ENCODE measurements around the gene PAX7.

- TF ChIP-seq POLR2A (IDR thresholded peaks at IDR 0.05; ENCODE audit: low read depth, low read length) (no peak), RCOR1 (IDR thresholded peaks at IDR 0.05; ENCODE audit: insufficient replicate concordance, low read length) (no peak), SMC3 (IDR thresholded peaks at IDR 0.05; ENCODE audit: low read depth, low read length) (no peak), RAD21 (IDR thresholded peaks at IDR 0.05; ENCODE audit: low read length) (no peak), MXI1 (IDR thresholded peaks at IDR 0.05; ENCODE audit: borderline replicate concordance, low read depth, low read length) (no peak), RFX5 (IDR thresholded peaks at IDR 0.05; ENCODE audit: low read depth, low read length) (no peak), BHLHE40 (IDR thresholded peaks at IDR 0.05; ENCODE audit: low read depth, low read length) (no peak)
- TF ChIP-seq, protein P1, sequence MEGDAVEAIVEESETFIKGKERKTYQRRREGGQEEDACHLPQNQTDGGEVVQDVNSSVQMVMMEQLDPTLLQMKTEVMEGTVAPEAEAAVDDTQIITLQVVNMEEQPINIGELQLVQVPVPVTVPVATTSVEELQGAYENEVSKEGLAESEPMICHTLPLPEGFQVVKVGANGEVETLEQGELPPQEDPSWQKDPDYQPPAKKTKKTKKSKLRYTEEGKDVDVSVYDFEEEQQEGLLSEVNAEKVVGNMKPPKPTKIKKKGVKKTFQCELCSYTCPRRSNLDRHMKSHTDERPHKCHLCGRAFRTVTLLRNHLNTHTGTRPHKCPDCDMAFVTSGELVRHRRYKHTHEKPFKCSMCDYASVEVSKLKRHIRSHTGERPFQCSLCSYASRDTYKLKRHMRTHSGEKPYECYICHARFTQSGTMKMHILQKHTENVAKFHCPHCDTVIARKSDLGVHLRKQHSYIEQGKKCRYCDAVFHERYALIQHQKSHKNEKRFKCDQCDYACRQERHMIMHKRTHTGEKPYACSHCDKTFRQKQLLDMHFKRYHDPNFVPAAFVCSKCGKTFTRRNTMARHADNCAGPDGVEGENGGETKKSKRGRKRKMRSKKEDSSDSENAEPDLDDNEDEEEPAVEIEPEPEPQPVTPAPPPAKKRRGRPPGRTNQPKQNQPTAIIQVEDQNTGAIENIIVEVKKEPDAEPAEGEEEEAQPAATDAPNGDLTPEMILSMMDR (conservative IDR thresholded peaks at IDR 0.05; ENCODE audit: low read depth, low read length) = no peak
- TF ChIP-seq, protein P2, sequence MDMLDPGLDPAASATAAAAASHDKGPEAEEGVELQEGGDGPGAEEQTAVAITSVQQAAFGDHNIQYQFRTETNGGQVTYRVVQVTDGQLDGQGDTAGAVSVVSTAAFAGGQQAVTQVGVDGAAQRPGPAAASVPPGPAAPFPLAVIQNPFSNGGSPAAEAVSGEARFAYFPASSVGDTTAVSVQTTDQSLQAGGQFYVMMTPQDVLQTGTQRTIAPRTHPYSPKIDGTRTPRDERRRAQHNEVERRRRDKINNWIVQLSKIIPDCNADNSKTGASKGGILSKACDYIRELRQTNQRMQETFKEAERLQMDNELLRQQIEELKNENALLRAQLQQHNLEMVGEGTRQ (IDR thresholded peaks at IDR 0.05; ENCODE audit: low read depth, low read length) = no peak
These were observed 13.8 kb downstream of the PAX7 start for GRCh38 chr1:18644446-18644845.

Measured in IMR-90 (cell line).